GM10266 (cell line): ENCODE results near the gene SLC35A4.

Source experiments
- DNase-seq: peaks from one replicate; pipeline ENCODE4 v3.0.0; 2012; ENCODE audit errors: extremely low spot score
- CTCF ChIP-seq: IDR thresholded peaks from 2 replicates; pipeline ENCODE4 v1.5.1; 2012; ENCODE audit warnings: mild to moderate bottlenecking, low read depth; ENCODE audit not compliant: control insufficient read depth, insufficient read depth; ENCODE audit errors: missing control alignments

SLC35A4 gene

GRCh38 chr5:140546851-140547507 is 17.6 kb upstream of the SLC35A4 start:
- TF ChIP-seq CTCF, result no peak
- no peak for DNase-seq

GRCh38 chr5:140547508-140548299 is 16.9 kb upstream of the SLC35A4 start, which contains the start of gene EIF4EBP3:
Gene EIF4EBP3, plus strand, starts transcription at chr5:140547662. Its CDS starts 76 bp downstream, at chr5:140547738.
- peak; percentile 28 for TF ChIP-seq CTCF
- DNase-seq, result peak; percentile 82

DNA sequence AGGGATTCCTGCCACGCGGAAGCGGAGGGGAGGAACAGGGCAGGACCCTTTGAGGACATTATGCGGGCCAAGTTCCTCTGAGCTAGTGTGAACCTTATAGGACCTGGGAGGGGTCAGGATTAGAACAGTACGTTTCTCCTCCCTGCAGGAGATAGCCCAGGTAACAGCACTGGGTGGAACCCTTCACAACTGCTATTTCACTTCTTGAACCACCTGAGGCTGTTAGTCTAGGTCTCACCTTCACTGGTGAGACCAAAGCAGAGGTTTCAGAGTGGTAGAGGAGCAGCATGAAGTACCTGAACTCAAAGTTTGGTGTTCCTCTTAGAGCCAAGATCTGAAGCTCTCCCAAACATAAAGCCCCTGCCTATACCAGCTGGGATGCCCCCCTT is 16.3 kb upstream of the SLC35A4 start:
- no peak for DNase-seq
- TF ChIP-seq CTCF, result no peak

- DNase-seq, result no peak
- TF ChIP-seq CTCF, result no peak
Measured at GRCh38 chr5:140548791-140549190, 15.8 kb upstream of the SLC35A4 start.

GRCh38 chr5:140549237-140550144 is 15.1 kb upstream of the SLC35A4 start:
- DNase-seq, result no peak

More at GRCh38 chr5:140549237-140550144, 15.1 kb upstream of the SLC35A4 start:
- TF ChIP-seq CTCF, result no peak
